Measurements from ENCODE around the gene ARHGAP9. TPM values are rescaled to one million over a fixed set of nuclear protein-coding genes. Genes with fewer than 3 reads are reported as not detected.

The ARHGAP9 gene
- total RNA-seq, 1 experiment from 2014 or later: 3.6 TPM

DNA sequence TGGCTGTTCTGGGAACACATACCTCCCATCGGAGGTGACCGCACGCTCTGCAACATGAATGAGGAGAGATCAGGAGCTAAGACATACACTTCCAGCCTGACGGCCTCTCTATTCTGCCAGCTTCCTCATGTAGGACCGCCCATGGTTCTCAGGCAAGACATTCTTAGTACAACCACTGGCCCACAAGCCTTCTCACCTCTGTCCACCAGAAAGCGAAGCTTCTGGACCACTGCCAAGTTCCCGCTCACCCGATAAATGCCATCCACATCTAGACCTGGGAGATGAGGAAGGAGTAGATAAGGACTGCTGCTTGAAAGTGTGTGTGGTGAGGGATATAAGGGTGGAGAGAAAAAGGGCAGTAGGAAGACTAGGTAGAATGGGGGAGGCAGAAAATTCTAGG, 5.2 kb downstream of the ARHGAP9 start:
- H3K9me3 Mint-ChIP-seq: no peaks in the 10 kb centered on the region
- no peak overlapping the region for H3K27ac Mint-ChIP-seq
- DNase-seq (ENCODE audit: low spot score) (no peak), ATAC-seq (no peak)
- peaks cover 31% of the 10 kb centered on the region for H3K4me1 Mint-ChIP-seq
- TF ChIP-seq MYBL2 (CRISPR knock-in tag; IDR thresholded peaks at IDR 0.05) (no peak), KAT7 (CRISPR knock-in tag; IDR thresholded peaks at IDR 0.05; ENCODE audit: borderline replicate concordance) (no peak), ZNF232 (CRISPR knock-in tag; IDR thresholded peaks at IDR 0.05) (no peak), ZBTB21 (CRISPR knock-in tag; IDR thresholded peaks at IDR 0.05; ENCODE audit: borderline replicate concordance) (no peak)
- TF ChIP-seq, protein P1, sequence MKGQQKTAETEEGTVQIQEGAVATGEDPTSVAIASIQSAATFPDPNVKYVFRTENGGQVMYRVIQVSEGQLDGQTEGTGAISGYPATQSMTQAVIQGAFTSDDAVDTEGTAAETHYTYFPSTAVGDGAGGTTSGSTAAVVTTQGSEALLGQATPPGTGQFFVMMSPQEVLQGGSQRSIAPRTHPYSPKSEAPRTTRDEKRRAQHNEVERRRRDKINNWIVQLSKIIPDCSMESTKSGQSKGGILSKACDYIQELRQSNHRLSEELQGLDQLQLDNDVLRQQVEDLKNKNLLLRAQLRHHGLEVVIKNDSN (CRISPR knock-in tag; IDR thresholded peaks at IDR 0.05): no peak
- TF ChIP-seq, protein P2, sequence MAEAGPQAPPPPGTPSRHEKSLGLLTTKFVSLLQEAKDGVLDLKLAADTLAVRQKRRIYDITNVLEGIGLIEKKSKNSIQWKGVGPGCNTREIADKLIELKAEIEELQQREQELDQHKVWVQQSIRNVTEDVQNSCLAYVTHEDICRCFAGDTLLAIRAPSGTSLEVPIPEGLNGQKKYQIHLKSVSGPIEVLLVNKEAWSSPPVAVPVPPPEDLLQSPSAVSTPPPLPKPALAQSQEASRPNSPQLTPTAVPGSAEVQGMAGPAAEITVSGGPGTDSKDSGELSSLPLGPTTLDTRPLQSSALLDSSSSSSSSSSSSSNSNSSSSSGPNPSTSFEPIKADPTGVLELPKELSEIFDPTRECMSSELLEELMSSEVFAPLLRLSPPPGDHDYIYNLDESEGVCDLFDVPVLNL (CRISPR knock-in tag; IDR thresholded peaks at IDR 0.05; ENCODE audit: borderline replicate concordance, low read depth): no peak
- TF ChIP-seq, protein P3, sequence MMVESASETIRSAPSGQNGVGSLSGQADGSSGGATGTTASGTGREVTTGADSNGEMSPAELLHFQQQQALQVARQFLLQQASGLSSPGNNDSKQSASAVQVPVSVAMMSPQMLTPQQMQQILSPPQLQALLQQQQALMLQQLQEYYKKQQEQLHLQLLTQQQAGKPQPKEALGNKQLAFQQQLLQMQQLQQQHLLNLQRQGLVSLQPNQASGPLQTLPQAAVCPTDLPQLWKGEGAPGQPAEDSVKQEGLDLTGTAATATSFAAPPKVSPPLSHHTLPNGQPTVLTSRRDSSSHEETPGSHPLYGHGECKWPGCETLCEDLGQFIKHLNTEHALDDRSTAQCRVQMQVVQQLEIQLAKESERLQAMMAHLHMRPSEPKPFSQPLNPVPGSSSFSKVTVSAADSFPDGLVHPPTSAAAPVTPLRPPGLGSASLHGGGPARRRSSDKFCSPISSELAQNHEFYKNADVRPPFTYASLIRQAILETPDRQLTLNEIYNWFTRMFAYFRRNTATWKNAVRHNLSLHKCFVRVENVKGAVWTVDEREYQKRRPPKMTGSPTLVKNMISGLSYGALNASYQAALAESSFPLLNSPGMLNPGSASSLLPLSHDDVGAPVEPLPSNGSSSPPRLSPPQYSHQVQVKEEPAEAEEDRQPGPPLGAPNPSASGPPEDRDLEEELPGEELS (CRISPR knock-in tag; IDR thresholded peaks at IDR 0.05): no peak
- no peaks in the 10 kb centered on the region for H3K36me3 Mint-ChIP-seq
- peaks cover 85% of the 10 kb centered on the region for H3K27me3 Mint-ChIP-seq (ENCODE audit: low read depth)
- ChIA-PET CTCF (interaction anchor here (0.6 to 5.0 kb wide), 13 partner anchors 9 to 387 kb away, joined by 3 to 88 read pairs (median 7); partner anchors contain the start of genes GLI1 and INHBE), POLR2A (interaction anchor here (0.5 to 1.7 kb wide), 5 partner anchors 14 to 722 kb away, joined by 3 to 6 read pairs (median 3); no protein-coding TSS in a partner anchor)
- peak overlapping the region; percentile 77 for H3K4me3 Mint-ChIP-seq

DNA sequence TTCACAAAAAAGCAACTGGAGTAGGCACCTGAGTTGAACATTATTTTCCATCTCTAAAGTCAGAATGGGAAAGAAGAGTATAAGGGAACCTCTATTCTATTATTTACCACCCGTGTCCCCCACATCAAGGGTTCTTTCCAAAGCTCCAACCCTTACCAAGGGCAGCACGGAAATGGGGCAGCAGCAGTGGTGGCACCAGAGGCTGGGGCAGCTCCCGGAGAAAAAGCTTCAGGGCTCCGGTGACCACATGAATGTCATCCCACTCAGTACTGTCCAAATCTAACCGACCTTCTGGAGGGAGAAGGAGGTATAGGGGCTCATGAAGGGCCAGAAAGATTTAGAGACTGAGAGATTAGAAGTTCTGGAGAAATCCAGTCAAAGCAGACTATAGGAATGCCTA, 5.8 kb downstream of the ARHGAP9 start:
- CTCF ChIA-PET: interaction anchor here (2.1 to 5.0 kb wide), 5 partner anchors 11 to 231 kb away, joined by 7 to 88 read pairs (median 20); partner anchors contain the start of genes GLI1 and INHBE
- no peak overlapping the region for H3K4me3 Mint-ChIP-seq

DNA sequence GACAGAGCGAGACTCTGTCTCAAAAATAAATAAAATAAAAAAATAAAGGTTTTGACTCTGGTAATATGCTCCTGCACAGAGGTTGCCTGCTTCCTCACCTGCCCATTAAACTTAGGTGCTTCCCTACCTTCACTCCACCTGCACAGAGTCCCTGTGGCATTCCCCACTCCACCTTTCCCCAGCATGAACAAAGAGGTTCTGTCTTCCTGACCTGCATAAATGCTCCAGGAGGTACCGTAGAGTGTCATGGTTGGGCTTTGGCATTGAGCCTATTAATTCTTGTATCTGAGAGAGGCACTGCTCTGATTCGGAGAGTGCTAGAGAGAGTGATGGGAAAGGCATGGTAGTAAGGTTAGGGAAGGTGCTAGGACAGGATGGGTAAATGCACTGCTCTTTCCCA, 6.3 kb downstream of the ARHGAP9 start:
- Mint-ChIP-seq H3K36me3 (no peaks in the 10 kb centered on the region), H3K27ac (no peak overlapping the region), H3K9me3 (no peaks in the 10 kb centered on the region), H3K4me3 (no peak overlapping the region), H3K4me1 (peaks cover 30% of the 10 kb centered on the region), H3K27me3 (ENCODE audit: low read depth) (peaks cover 75% of the 10 kb centered on the region)
- DNase-seq (ENCODE audit: low spot score) (no peak), ATAC-seq (no peak)
- no peak for TF ChIP-seq ZNF263 (CRISPR knock-in tag; IDR thresholded peaks at IDR 0.05; ENCODE audit: low read depth)
- TF ChIP-seq MXD4 (CRISPR knock-in tag; IDR thresholded peaks at IDR 0.05; ENCODE audit: borderline replicate concordance): no peak
- no peak for TF ChIP-seq FOXP1 (CRISPR knock-in tag; IDR thresholded peaks at IDR 0.05; ENCODE audit: borderline replicate concordance)
- no peak for TF ChIP-seq NFYB (CRISPR knock-in tag; conservative IDR thresholded peaks at IDR 0.05; ENCODE audit: low read depth)
- no peak for TF ChIP-seq CREB1 (CRISPR knock-in tag; IDR thresholded peaks at IDR 0.05)
- TF ChIP-seq ZNF396 (CRISPR knock-in tag; IDR thresholded peaks at IDR 0.05; ENCODE audit: borderline replicate concordance): no peak
- CTCF ChIA-PET: interaction anchor here (2.7 to 5.0 kb wide), 3 partner anchors 10 to 230 kb away, joined by 13 to 88 read pairs (median 25); partner anchors contain the start of gene GLI1
- POLR2A ChIA-PET: no interaction called here

More for the DNA sequence above, 5.8 kb downstream of the ARHGAP9 start:
- TF ChIP-seq ETV6 (CRISPR knock-in tag; IDR thresholded peaks at IDR 0.05): no peak
- no peak for TF ChIP-seq EMX1 (CRISPR knock-in tag; IDR thresholded peaks at IDR 0.05)
- TF ChIP-seq HMGA2 (CRISPR knock-in tag; IDR thresholded peaks at IDR 0.05): no peak
- Mint-ChIP-seq H3K9me3 (no peaks in the 10 kb centered on the region), H3K27ac (no peak overlapping the region), H3K27me3 (ENCODE audit: low read depth) (peaks cover 80% of the 10 kb centered on the region), H3K36me3 (no peaks in the 10 kb centered on the region), H3K4me1 (peaks cover 31% of the 10 kb centered on the region)
- ATAC-seq (no peak), DNase-seq (ENCODE audit: low spot score) (no peak)
- POLR2A ChIA-PET: no interaction called here

DNA sequence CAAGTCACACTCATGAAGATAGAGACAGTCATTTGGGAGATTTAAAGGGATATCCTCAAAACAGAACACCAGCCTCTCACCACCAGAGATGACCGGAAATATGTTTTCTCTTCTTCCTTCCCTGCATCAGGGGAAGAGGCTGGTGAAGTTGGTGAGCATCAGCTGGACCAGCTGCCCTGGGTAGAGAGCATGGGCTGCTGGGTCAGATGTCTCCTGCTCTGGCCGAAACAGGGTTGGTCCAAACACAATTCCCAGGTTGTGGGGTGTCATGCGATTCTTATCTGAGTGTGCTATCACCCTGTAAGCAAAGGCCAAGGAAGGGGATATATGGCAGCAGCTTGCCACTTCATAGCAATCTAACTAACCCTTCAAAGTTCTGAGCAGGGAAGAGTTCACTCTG, 7.3 kb downstream of the ARHGAP9 start:
- Mint-ChIP-seq H3K9me3 (no peaks in the 10 kb centered on the region), H3K27me3 (ENCODE audit: low read depth) (peaks cover 65% of the 10 kb centered on the region), H3K36me3 (no peaks in the 10 kb centered on the region), H3K27ac (no peak overlapping the region), H3K4me1 (peaks cover 20% of the 10 kb centered on the region), H3K4me3 (no peak overlapping the region)
- no peak for DNase-seq (ENCODE audit: low spot score)
- CTCF ChIA-PET: interaction anchor here (1.9 to 2.0 kb wide), 2 partner anchors 10 to 14 kb away, joined by 4 read pairs; no protein-coding TSS in a partner anchor
- ATAC-seq: no peak
- POLR2A ChIA-PET: no interaction called here
- TF ChIP-seq, protein P4, sequence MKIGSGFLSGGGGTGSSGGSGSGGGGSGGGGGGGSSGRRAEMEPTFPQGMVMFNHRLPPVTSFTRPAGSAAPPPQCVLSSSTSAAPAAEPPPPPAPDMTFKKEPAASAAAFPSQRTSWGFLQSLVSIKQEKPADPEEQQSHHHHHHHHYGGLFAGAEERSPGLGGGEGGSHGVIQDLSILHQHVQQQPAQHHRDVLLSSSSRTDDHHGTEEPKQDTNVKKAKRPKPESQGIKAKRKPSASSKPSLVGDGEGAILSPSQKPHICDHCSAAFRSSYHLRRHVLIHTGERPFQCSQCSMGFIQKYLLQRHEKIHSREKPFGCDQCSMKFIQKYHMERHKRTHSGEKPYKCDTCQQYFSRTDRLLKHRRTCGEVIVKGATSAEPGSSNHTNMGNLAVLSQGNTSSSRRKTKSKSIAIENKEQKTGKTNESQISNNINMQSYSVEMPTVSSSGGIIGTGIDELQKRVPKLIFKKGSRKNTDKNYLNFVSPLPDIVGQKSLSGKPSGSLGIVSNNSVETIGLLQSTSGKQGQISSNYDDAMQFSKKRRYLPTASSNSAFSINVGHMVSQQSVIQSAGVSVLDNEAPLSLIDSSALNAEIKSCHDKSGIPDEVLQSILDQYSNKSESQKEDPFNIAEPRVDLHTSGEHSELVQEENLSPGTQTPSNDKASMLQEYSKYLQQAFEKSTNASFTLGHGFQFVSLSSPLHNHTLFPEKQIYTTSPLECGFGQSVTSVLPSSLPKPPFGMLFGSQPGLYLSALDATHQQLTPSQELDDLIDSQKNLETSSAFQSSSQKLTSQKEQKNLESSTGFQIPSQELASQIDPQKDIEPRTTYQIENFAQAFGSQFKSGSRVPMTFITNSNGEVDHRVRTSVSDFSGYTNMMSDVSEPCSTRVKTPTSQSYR (CRISPR knock-in tag; IDR thresholded peaks at IDR 0.05): no peak
- no peak for TF ChIP-seq CBFB (CRISPR knock-in tag; IDR thresholded peaks at IDR 0.05; ENCODE audit: low read depth)
- no peak for TF ChIP-seq JAZF1 (CRISPR knock-in tag; IDR thresholded peaks at IDR 0.05)
- no peak for TF ChIP-seq ZNF232 (CRISPR knock-in tag; IDR thresholded peaks at IDR 0.05)
- no peak for TF ChIP-seq TEAD1 (CRISPR knock-in tag; IDR thresholded peaks at IDR 0.05)
- TF ChIP-seq ZNF416 (CRISPR knock-in tag; IDR thresholded peaks at IDR 0.05): no peak
- no peak for TF ChIP-seq GTF2I (CRISPR knock-in tag; conservative IDR thresholded peaks at IDR 0.05)
- TF ChIP-seq, protein P5, sequence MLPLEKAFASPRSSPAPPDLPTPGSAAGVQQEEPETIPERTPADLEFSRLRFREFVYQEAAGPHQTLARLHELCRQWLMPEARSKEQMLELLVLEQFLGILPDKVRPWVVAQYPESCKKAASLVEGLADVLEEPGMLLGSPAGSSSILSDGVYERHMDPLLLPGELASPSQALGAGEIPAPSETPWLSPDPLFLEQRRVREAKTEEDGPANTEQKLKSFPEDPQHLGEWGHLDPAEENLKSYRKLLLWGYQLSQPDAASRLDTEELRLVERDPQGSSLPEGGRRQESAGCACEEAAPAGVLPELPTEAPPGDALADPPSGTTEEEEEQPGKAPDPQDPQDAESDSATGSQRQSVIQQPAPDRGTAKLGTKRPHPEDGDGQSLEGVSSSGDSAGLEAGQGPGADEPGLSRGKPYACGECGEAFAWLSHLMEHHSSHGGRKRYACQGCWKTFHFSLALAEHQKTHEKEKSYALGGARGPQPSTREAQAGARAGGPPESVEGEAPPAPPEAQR (CRISPR knock-in tag; IDR thresholded peaks at IDR 0.05): no peak
- no peak for TF ChIP-seq MYBL2 (CRISPR knock-in tag; IDR thresholded peaks at IDR 0.05)
